Measurements from ENCODE around the gene MPDU1.

MPDU1 gene

GRCh38 chr17:7561028-7561575 is 22.6 kb upstream of the MPDU1 start:
- DNase-seq: peak; percentile 79

GRCh38 chr17:7561589-7562207 is 22.0 kb upstream of the MPDU1 start, which contains the start of gene SENP3:
SENP3 (plus strand) TSS chr17:7561919; CDS start chr17:7563077, 1,158 bp downstream.
- peak; percentile 79 for DNase-seq

- no peak for DNase-seq
Measured at GRCh38 chr17:7562208-7562605, 21.4 kb upstream of the MPDU1 start.

GRCh38 chr17:7563115-7563869 is 20.4 kb upstream of the MPDU1 start:
- no peak for DNase-seq

- no peak for DNase-seq
Measured at GRCh38 chr17:7569571-7569970, 14.1 kb upstream of the MPDU1 start.

GRCh38 chr17:7570351-7570750 is 13.3 kb upstream of the MPDU1 start:
- DNase-seq: no peak

- no peak for DNase-seq
Measured at GRCh38 chr17:7572338-7572587, 11.4 kb upstream of the MPDU1 start.

- peak; percentile 96 for DNase-seq
Measured at GRCh38 chr17:7572588-7573323, 10.9 kb upstream of the MPDU1 start.

- DNase-seq: peak; percentile 80
Measured at GRCh38 chr17:7573324-7574080, 10.2 kb upstream of the MPDU1 start.

- no peak for DNase-seq
Measured at GRCh38 chr17:7574176-7574953, 9.3 kb upstream of the MPDU1 start.

GRCh38 chr17:7575481-7575883 is 8.2 kb upstream of the MPDU1 start:
- no peak for DNase-seq

GRCh38 chr17:7575959-7576358 is 7.7 kb upstream of the MPDU1 start:
- no peak for DNase-seq

GRCh38 chr17:7576432-7576937 is 7.2 kb upstream of the MPDU1 start:
- DNase-seq: no peak

GRCh38 chr17:7577327-7578199 is 6.1 kb upstream of the MPDU1 start:
- DNase-seq: no peak

- no peak for DNase-seq
Measured at GRCh38 chr17:7579001-7579833, 4.4 kb upstream of the MPDU1 start, which contains the start of gene CD68. CD68 (plus strand) TSS chr17:7579638; CDS start chr17:7579678, 40 bp downstream.

- DNase-seq: no peak
Measured at GRCh38 chr17:7579834-7580603, 3.6 kb upstream of the MPDU1 start.

- no peak for DNase-seq
Measured at GRCh38 chr17:7580604-7581575, 2.8 kb upstream of the MPDU1 start.
